Right hindlimb (tissue), 1 donor: ENCODE results near the gene FGD5.
"Not testable (repeated sequence)": the region's sequence is repeated elsewhere in the genome, so short reads cannot be mapped to it uniquely, and the experiment has no call there.

ENCODE experiments used
- DNase-seq: peaks from one replicate; pipeline ENCODE4 v3.0.0-alpha.2; 2018

The FGD5 gene

DNA sequence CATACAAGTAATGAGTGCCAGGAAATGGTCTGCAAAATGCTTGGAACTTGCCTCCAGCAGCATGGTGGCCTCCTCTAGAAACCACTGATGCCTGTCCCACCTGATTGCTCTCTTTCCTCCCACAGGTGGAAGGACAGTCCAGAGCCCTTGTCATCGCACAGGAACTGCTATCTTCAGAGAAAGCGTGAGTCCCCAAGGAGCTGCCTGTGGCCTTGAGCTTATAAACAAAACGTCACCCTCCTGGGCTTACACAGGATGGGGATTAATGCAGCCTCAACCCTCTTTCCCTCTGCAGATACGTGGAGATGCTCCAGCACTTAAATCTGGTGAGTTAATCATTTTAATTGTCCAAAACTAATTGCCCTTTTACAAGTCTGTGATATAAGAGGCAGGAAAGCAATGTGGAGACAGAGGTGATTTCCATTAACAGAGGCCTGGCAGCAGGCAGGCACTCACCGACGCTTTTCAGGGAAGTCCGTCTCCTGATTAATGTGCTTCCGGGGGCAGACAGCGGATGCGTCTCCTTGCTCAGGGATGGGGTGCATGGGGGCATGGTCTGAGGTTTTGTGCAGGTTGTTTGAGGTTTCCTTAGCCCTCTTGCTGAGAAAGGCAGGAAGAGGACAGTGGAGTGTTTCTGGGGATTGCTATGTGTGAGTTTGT is 61.8 kb downstream of the FGD5 start:
- DNase-seq: no peak

DNA sequence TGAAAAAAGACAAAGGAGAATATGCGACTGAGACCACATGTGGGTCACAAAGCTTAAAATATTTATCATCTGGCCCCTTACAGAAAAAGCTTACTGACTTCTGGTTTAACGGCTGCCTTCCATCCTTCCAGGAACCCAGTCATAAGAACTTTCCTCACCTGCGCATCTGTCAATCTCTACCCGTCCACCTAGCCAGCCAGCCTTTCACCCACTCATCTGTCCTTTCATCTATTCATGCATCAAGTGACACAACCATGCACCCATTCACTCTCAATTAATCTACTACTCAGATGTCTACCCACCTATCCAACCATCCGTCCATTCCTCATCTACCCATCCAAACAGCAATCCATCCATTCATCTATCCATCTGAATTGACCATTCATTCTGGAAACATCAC is 64.5 kb downstream of the FGD5 start:
- DNase-seq: no peak

DNA sequence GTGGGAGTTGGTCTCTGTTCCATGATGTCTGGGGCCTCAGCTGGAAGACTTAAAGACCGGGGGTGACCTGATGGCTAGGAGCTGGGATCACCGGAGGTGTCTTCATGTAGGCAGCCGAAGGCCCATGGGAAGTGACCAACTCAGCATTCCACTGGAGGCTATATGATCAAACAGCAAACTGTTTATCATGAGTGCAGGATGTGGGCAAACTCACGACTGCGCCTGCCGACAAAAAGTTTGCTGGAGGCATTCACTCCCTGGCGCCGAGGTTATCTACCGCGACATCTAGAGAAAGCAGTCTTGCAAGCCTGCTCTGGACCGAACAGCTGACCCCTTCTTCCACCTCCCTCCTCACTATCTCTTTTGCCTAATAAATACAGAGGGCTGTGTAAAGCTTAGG is 65.9 kb downstream of the FGD5 start:
- no peak for DNase-seq

DNA sequence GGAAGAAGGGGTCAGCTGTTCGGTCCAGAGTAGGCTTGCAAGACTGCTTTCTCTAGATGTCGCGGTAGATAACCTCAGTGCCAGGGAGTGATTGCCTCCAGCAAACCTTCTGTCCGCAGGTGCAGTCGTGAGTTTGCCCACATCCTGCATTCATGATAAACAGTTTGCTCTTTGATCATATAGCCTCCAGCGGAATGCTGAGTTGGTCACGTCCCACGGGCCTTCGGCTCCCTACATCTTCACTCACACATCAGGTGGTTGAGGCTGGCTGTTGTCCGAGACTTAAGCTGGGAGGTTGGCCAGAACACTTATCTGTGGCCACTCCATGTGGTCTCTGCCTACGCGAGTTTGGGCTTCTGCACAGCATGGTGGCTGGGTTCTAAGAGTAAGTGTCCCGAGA is 66.5 kb downstream of the FGD5 start:
- no peak for DNase-seq

- DNase-seq: no peak
These were observed 67.3 kb downstream of the FGD5 start for GRCh38 chr3:14886101-14886500.

- no peak for DNase-seq
These were observed 70.4 kb downstream of the FGD5 start for GRCh38 chr3:14889205-14889604.

DNA sequence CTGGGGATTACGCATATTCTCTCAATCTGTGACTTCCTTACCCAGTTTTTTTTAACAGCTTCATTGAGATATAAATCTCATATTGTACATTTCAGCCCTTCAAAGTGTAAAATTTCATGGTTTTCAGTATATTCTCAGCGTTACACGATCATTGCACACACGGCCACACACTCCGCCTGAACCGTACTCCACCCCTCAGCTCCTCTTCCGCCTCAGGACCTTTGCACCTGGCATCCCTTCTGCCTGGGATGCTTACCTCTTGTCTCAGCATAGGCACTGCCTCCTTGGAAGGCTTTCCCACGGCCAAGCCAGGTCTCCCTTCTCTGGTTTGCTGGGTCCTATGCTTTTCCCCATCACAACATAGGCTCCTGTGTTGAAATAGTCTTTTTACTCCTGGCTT is 71.2 kb downstream of the FGD5 start:
- no peak for DNase-seq

DNA sequence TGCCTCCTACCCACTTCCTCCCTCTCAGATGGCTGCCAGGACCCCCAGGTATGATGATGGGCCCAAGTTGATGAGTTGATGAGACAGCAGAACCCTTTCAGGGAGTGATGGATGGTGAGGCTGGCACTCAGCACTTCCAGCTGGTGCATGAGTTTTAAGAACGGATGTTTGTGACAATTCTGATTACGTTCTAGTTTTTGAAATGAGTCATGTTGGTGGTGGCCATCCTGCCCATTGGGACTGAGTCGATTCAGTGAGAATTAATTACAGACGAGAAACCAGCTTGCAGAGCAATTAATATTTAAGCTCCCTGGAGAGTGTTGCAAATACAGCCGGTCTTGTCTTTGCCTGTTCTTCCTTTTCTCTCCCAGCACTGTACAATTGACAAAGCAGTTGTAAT is 71.7 kb downstream of the FGD5 start:
- no peak for DNase-seq

- DNase-seq: no peak
These were observed 72.7 kb downstream of the FGD5 start for GRCh38 chr3:14891135-14892132.

DNA sequence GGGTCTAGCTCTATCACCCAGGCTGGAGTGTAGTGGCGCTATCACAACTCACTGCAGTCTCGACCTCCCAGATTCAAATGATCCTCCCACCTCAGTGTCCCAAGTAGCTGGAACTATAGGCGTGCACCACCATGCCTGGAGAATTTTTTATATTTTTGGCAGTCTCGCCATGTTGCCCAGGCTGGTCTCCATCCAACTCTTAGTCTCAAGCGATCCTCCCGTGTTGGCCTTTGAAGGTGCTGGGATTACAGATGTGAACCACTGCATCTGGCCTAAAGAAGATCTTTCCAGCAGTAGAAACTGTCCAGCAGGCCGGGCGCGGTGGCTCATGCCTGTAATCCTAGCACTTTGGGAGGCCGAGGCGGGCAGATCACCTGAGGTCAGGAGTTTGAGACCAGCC is 73.5 kb downstream of the FGD5 start:
- DNase-seq: no peak

GRCh38 chr3:14894085-14894484 is 75.3 kb downstream of the FGD5 start:
- DNase-seq: no peak

DNA sequence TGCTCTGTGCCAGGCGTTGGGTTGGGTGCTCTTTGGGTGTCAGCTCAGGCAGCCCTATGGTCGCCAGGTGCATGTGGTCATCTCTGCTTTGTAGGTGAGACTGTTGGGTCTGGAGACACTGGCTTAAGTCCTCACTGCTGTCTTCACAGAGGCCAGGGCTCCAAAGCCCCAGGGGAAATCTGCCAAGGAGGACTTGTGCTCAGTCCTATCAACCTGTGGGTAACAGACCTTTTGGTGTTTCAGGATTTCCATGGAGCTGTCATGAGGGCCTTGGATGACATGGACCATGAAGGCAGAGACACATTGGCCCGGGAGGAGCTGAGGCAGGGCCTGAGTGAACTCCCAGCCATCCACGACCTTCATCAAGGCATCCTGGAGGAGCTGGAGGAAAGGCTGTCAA is 78.5 kb downstream of the FGD5 start:
- DNase-seq: no peak

DNA sequence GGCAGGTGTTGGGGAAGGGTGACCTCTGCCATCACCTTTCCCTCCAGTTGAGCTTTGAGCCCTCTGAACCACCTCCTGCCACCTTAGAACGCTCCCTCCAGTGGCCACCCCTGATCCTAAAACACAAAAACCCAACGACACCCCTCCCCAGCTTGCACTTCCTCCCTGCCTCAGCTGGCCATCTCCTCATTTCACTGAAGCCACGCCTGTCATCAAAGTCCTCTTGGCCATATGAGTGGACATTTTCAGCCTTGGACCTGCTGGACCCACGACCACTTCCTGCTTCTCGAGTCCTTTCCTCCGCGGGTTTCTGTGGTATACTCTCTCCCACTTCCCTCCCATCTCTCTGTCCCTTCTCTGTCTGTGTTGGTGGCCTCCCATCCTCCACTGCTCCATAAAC is 80.2 kb downstream of the FGD5 start:
- DNase-seq: no peak

GRCh38 chr3:14899993-14900618 is 81.3 kb downstream of the FGD5 start:
- DNase-seq: no peak

- no peak for DNase-seq
These were observed 82.4 kb downstream of the FGD5 start for GRCh38 chr3:14900881-14901873.

GRCh38 chr3:14902719-14903118 is 84.0 kb downstream of the FGD5 start:
- peak; percentile 91 for DNase-seq

GRCh38 chr3:14903501-14903900 is 84.7 kb downstream of the FGD5 start:
- DNase-seq: not testable (repeated sequence)

DNA sequence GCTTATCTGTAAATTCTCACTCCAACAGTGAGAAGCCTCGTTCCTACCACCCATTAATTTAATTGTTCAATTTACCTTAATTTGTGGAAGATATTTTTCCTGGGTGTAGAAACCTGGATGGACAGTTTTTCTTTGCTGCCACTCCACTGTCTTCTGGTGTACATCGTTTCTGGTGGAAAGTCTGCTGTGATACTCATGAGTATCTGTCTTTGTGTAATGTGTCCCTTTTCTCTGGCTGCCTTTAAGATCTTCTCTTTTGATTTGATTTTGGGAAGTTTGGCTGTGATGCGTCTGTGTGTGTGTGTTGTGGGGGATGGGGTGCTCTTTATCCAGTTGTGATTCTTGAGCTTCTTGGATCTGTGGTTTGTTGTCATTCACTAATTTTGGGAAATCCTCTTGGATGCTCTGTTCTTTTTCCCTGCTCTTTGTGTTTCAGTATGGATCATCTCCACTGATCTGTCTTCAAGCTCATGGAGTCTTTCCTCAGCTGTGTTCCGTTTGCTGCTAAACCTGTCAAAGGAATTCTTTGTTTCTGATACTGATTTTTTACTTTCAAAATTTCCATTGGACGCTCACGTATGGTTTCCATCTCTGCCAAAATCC is 86.4 kb downstream of the FGD5 start:
- no peak for DNase-seq

GRCh38 chr3:14906355-14906971 is 87.7 kb downstream of the FGD5 start:
- DNase-seq: no peak

DNA sequence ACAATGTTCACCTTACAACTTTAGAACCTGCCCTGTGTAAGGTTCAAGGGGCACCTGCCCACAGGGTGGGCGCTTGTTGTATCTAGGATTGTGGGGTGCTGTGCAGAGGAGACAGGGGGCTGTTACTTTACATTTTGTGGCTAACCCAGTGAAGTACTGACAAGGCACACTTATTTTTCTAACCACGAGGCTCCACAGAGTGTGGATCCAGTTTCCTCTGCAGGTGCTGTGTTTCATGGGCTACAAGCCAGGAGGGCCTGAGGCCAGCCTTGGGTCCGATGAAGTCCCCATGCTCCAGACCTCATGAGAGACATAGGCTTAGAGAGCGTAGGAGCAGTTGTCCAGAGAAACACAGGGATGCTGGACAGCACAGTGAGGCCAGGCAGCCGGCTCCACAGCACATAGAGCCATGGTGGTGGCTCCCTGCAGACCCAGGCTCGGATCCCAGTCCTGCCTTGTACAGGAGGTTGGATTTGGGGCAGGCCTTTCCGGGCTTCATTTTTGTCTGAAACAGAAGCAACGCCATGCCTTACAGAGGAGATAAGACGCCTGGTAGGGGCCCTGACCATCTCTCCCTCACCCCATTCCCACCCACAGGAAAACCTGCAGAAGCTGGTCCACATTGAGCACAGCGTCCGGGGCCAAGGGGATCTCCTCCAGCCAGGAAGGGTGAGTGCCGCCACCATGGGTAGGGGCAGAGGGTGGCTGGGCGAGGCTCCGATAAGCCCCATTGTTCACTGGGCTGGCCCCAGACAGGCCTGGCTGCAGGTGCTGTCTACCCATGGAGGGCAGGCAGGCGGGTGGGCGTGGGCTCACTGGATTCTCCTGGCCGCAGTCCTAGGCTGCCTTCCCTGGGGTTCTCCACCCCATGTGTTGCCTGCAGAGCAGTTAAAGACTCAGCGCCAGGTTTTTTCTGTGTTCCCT is 88.5 kb downstream of the FGD5 start:
- DNase-seq: peak; percentile 45
